ENCODE results near the gene ZCWPW2.

GRCh38 chr3:28348629-28349468, at the start of gene ZCWPW2, which contains the start of gene AZI2:
- TF ChIP-seq CTCF (IDR thresholded peaks at IDR 0.05 in 4 of 5, conservative IDR thresholded peaks at IDR 0.05 in 1 of 5): peak in 3 of 5 experiments; percentile 18 to 38 (median 34)
- peak; percentile 93 for TF ChIP-seq POLR2A (IDR thresholded peaks at IDR 0.05)
